Measurements from ENCODE around the gene RLF. TPM values are rescaled to one million over a fixed set of nuclear protein-coding genes. Genes with fewer than 3 reads are reported as not detected.

RLF gene
- total and polyA plus RNA-seq, 2 of the 8 experiments (the other 6 are each of a cell fraction or from before 2014, with no cell fraction given), result 4.2 to 18.0 TPM

DNA sequence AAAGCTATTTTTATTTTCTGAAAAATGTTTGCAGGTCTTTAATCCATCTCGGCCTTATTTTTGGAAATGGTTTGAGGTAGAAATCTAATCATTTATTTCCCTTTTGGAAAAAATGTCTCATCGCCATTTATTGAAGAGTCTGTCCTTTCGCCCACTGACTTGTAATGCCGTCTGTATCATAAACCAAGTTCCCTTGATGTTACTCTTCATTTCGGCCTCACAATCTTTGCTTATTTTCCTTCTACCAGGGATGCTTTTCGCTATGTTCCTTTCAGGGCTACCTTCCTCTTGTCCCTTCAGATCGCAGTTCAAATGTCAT lies 422 bp upstream of the RLF start:
- peaks cover 33 to 46% of the 10 kb centered on the region in 2 experiments for H3K79me2 ChIP-seq (ENCODE audit: control insufficient read depth in 1 of 2, insufficient read depth in 2 of 2, low read length in 2 of 2)
- no peak overlapping the region for H2BK120ac ChIP-seq (replicated peaks; ENCODE audit: low read depth, low read length)
- peak overlapping the region; percentile 99 for H2AFZ ChIP-seq (ENCODE audit: low read length)
- 0 out of 2 replicates have a peak overlapping the region, but pooled peaks have one; percentile 25 for H3K18ac ChIP-seq (ENCODE audit: extremely low read depth, low read length)
- H3K27me3 ChIP-seq (replicated peaks in 1 of 4; ENCODE audit: control insufficient read depth in 3 of 4, extremely low read depth in 1 of 4, insufficient read depth in 3 of 4, low read length in 3 of 4), result no peaks in the 10 kb centered on the region
- no peak overlapping the region for H3K23ac ChIP-seq (ENCODE audit: insufficient read length)
- no peak overlapping the region for H2BK15ac ChIP-seq (ENCODE audit: low read length)
- H3K36me3 ChIP-seq (ENCODE audit: control insufficient read depth in 2 of 4, insufficient read depth in 4 of 4, low read length in 3 of 4), result no peaks in the 10 kb centered on the region
- FAIRE-seq (no peak), DNase-seq (ENCODE audit: low read depth in 1 of 2, low spot score in 2 of 2) (no peak)
- H3K14ac ChIP-seq (ENCODE audit: insufficient read length), result no peak overlapping the region
- H3K9ac ChIP-seq (replicated peaks in 1 of 4; ENCODE audit: extremely low read depth in 1 of 4, low read depth in 3 of 4, low read length in 3 of 4), result peak overlapping the region; percentile 38 to 94 (median 72)
- peaks cover 0 to 4% (median 2%) of the 10 kb centered on the region in 4 experiments; a peak in 4 of 7 replicates for H3K4me1 ChIP-seq (replicated peaks in 1 of 4; ENCODE audit: control insufficient read depth in 3 of 4, insufficient read depth in 4 of 4, low read length in 3 of 4)
- H3K4me3 ChIP-seq (ENCODE audit: extremely low read depth in 1 of 4, insufficient read depth in 2 of 4, low read depth in 3 of 4, low read length in 4 of 4), result peak overlapping the region; percentile 78 to 99 (median 95); a peak in 7 of 8 replicates
- peak overlapping the region; percentile 85; the same call in 1 of the 2 replicates for H2BK12ac ChIP-seq (ENCODE audit: low read depth, low read length)
- no peaks in the 10 kb centered on the region for H3K9me3 ChIP-seq (ENCODE audit: insufficient read depth in 2 of 2, low read depth in 1 of 2, low read length in 1 of 2)
- 54% methylated on average over 7 of the region's 7 CpGs; no CpG with 5 or more reads in 1 of the 2 experiments for WGBS, 2 experiments (ENCODE audit: extremely low coverage in 1 of 2, insufficient coverage in 1 of 2, insufficient read length in 1 of 2, insufficient replicate concordance in 2 of 2, low coverage in 1 of 2, low lambda C conversion rate in 2 of 2, missing lambda C conversion rate in 1 of 2)
- H3K4ac ChIP-seq (replicated peaks; ENCODE audit: insufficient read length, low read depth, low read length), result no peak overlapping the region
- H4K8ac ChIP-seq (ENCODE audit: extremely low read depth, insufficient read depth, low read length), result no peak overlapping the region
- no peak overlapping the region for H4K91ac ChIP-seq (replicated peaks; ENCODE audit: insufficient read length, low read length)
- H3K56ac ChIP-seq (replicated peaks; ENCODE audit: insufficient read length, low read depth, low read length), result no peak overlapping the region
- H4K5ac ChIP-seq (ENCODE audit: insufficient read length, low read depth, low read length), result no peak overlapping the region
- H2BK20ac ChIP-seq (ENCODE audit: low read length), result no peak overlapping the region
- H3K27ac ChIP-seq (ENCODE audit: low read depth, low read length), result peak overlapping the region; percentile 92
- POLR2A ChIA-PET (ENCODE audit: partially characterized antibody), result interaction anchor here (0.7 to 2.2 kb wide), 6 partner anchors 10 to 163 kb away, joined by 3 to 6 read pairs (median 4); partner anchors contain the start of gene ZMPSTE24
- CTCF ChIA-PET (ENCODE audit: partially characterized antibody), result interaction anchor here (0.6 to 3.8 kb wide), 4 partner anchors 8 to 248 kb away, joined by 3 to 19 read pairs (median 3); no protein-coding TSS in a partner anchor
- 0 out of 2 replicates have a peak, but pooled peaks cover 4% of the 10 kb centered on the region for H3K79me1 ChIP-seq (ENCODE audit: low read depth, low read length)
- no peak overlapping the region for H2AK5ac ChIP-seq (ENCODE audit: low read depth, low read length)
- peak overlapping the region; percentile 54 to 95 for H3K4me2 ChIP-seq (ENCODE audit: insufficient read depth in 1 of 2, low read depth in 2 of 2, low read length in 2 of 2)
- peaks cover 10% of the 10 kb centered on the region in 2 experiments for H4K20me1 ChIP-seq (replicated peaks in 1 of 2; ENCODE audit: control insufficient read depth in 1 of 2, insufficient read depth in 2 of 2, low read length in 2 of 2)
- peak overlapping the region; percentile 90 for H2BK5ac ChIP-seq (ENCODE audit: low read depth, low read length)
- H3K23me2 ChIP-seq (ENCODE audit: low read depth, low read length), result peaks cover 5% of the 10 kb centered on the region
- TF ChIP-seq CHD1 (IDR thresholded peaks at IDR 0.05; ENCODE audit: low read depth, low read length), result no peak
- TF ChIP-seq SP2 (IDR thresholded peaks at IDR 0.05; ENCODE audit: low read length), result no peak
- no peak for TF ChIP-seq SIX5 (IDR thresholded peaks at IDR 0.05; ENCODE audit: low read depth, low read length)
- no peak for TF ChIP-seq CEBPB (IDR thresholded peaks at IDR 0.05; ENCODE audit: low read depth, low read length)
- TF ChIP-seq TAF1 (IDR thresholded peaks at IDR 0.05; ENCODE audit: low read depth, low read length), result no peak
- no peak for TF ChIP-seq SP1 (IDR thresholded peaks at IDR 0.05; ENCODE audit: low read depth, low read length)
- TF ChIP-seq RNF2 (IDR thresholded peaks at IDR 0.05; ENCODE audit: borderline replicate concordance, low read depth, low read length, missing control alignments, poor library complexity, severe bottlenecking), result no peak
- no peak for TF ChIP-seq KDM5A (IDR thresholded peaks at IDR 0.05; ENCODE audit: low read length)
- no peak for TF ChIP-seq PHF8 (conservative IDR thresholded peaks at IDR 0.05; ENCODE audit: low read depth, low read length)
- no peak for TF ChIP-seq MAFK (IDR thresholded peaks at IDR 0.05; ENCODE audit: low read depth, low read length)
- TF ChIP-seq TCF12 (IDR thresholded peaks at IDR 0.05; ENCODE audit: low read depth, low read length), result no peak
- TF ChIP-seq KDM4A (IDR thresholded peaks at IDR 0.05; ENCODE audit: low read depth, low read length, severe bottlenecking), result no peak
- TF ChIP-seq SP4 (IDR thresholded peaks at IDR 0.05; ENCODE audit: low read length), result no peak; the same call in 1 of the 2 replicates
- no peak for TF ChIP-seq ASH2L (IDR thresholded peaks at IDR 0.05; ENCODE audit: low read length)
- TF ChIP-seq EZH2 (IDR thresholded peaks at IDR 0.05; ENCODE audit: low read depth, low read length, severe bottlenecking), result no peak
